T-helper 22 cell (primary cell): Measurements from ENCODE around the gene OBP2A.
"Not testable (repeated sequence)": the region's sequence is repeated elsewhere in the genome, so short reads cannot be mapped to it uniquely, and the experiment has no call there.

Source experiments
- DNase-seq: peaks from one replicate; pipeline ENCODE4 v3.0.0-alpha.2; 2020; ENCODE audit warnings: low read depth

OBP2A gene

GRCh38 chr9:135512241-135512603 lies 33.7 kb upstream of the OBP2A start:
- no peak for DNase-seq

- no peak for DNase-seq
These were observed 33.0 kb upstream of the OBP2A start for GRCh38 chr9:135512904-135513303.

- DNase-seq, result no peak
These were observed 32.5 kb upstream of the OBP2A start for GRCh38 chr9:135513351-135513846.

- DNase-seq, result not testable (repeated sequence)
These were observed 32.0 kb upstream of the OBP2A start for GRCh38 chr9:135513906-135514305.

- no peak for DNase-seq
These were observed 31.4 kb upstream of the OBP2A start for GRCh38 chr9:135514342-135515082.

- DNase-seq, result no peak
These were observed 30.6 kb upstream of the OBP2A start for GRCh38 chr9:135515083-135515951.

GRCh38 chr9:135516132-135516860 lies 29.6 kb upstream of the OBP2A start:
- no peak for DNase-seq

GRCh38 chr9:135517407-135517822 lies 28.5 kb upstream of the OBP2A start:
- DNase-seq, result no peak

- DNase-seq, result no peak
These were observed 26.6 kb upstream of the OBP2A start for GRCh38 chr9:135519179-135519971.

- DNase-seq, result no peak
These were observed 24.9 kb upstream of the OBP2A start, which contains the start of gene LCN1 for GRCh38 chr9:135520916-135521607. TSS of gene LCN1 (plus strand) at chr9:135521440. CDS start at chr9:135521498, 58 bp downstream.

GRCh38 chr9:135521608-135522095 lies 24.3 kb upstream of the OBP2A start:
- no peak for DNase-seq

- no peak for DNase-seq
These were observed 23.6 kb upstream of the OBP2A start for GRCh38 chr9:135522137-135522877.

- no peak for DNase-seq
These were observed 23.0 kb upstream of the OBP2A start for GRCh38 chr9:135522931-135523330.

GRCh38 chr9:135523521-135524129 lies 22.3 kb upstream of the OBP2A start:
- no peak for DNase-seq

GRCh38 chr9:135524130-135524861 lies 21.6 kb upstream of the OBP2A start:
- no peak for DNase-seq

GRCh38 chr9:135525241-135526088 lies 20.5 kb upstream of the OBP2A start:
- DNase-seq, result no peak

- DNase-seq, result no peak
These were observed 19.7 kb upstream of the OBP2A start for GRCh38 chr9:135526089-135526729.
